ENCODE results near the gene ADAMTS19.
A peak's percentile ranks its signal among the peaks of the same experiment; 100 is the strongest.

ADAMTS19 gene

GRCh38 chr5:129770024-129770820, 310.1 kb downstream of the ADAMTS19 start:
- DNase-seq (ENCODE audit: low read depth), result no peak

GRCh38 chr5:129771058-129771838, 311.1 kb downstream of the ADAMTS19 start:
- peak; percentile 51 for DNase-seq (ENCODE audit: low read depth)

GRCh38 chr5:129773376-129773775, 313.3 kb downstream of the ADAMTS19 start:
- DNase-seq (ENCODE audit: low read depth), result no peak

- no peak for DNase-seq (ENCODE audit: low read depth)
Measured at GRCh38 chr5:129781594-129781993, 321.5 kb downstream of the ADAMTS19 start.

All from fibroblast of gingiva (primary cell).